Retina (tissue), 1 donor: ENCODE results near the gene FAM193A.
"Not testable (repeated sequence)": the region's sequence is repeated elsewhere in the genome, so short reads cannot be mapped to it uniquely, and the experiment has no call there.

Source experiments
- DNase-seq: peaks from one replicate; pipeline ENCODE4 v3.0.0-alpha.2; 2016

The FAM193A gene

GRCh38 chr4:2515830-2516550 is 20.5 kb upstream of the FAM193A start:
- DNase-seq = no peak

GRCh38 chr4:2516635-2517034 is 19.8 kb upstream of the FAM193A start:
- no peak for DNase-seq

- DNase-seq = no peak
Observed at GRCh38 chr4:2526559-2526958, 9.9 kb upstream of the FAM193A start.

GRCh38 chr4:2534904-2535375 is 1.5 kb upstream of the FAM193A start:
- DNase-seq = no peak

DNA sequence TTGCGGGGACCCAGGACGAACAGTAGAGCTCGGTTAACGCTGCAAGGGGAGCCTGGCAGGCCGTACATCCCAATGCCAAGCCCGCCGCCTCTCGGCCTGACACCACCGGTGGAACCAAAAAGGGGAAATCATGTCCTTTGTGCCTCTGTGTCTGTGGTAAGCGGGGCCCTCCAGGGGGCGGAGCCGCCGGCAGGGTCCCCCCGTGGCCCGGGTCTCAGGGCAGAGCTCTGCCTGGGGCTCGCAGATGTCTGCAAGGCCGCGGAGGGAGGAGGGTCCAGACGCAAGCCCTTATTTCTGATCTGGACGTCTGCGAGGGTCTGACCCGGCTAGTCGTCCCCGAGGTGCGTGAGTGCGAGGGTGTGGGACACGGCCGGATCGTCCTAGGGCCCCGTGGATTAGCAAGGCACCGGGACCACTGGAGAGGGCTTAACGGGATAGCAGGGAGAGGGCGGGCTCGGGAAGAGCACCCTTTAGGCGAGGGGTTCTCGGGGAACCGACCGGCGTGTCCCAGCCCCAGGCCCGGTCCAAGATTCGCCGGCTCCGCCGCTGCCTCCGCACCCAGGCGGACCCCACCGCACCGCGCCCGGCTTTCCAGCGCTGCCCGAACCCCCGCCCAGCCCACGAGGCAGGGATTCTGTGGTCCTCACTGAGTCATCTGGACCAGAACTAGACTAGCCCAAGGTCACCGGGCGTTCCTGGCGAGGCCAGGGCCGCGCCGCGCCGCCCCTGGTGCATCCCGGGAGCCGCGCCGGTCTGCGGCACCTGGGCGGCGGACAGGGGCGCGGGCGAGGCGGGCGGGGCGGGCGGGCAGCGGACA is 863 bp upstream of the FAM193A start:
- DNase-seq = peak; percentile 90

DNA sequence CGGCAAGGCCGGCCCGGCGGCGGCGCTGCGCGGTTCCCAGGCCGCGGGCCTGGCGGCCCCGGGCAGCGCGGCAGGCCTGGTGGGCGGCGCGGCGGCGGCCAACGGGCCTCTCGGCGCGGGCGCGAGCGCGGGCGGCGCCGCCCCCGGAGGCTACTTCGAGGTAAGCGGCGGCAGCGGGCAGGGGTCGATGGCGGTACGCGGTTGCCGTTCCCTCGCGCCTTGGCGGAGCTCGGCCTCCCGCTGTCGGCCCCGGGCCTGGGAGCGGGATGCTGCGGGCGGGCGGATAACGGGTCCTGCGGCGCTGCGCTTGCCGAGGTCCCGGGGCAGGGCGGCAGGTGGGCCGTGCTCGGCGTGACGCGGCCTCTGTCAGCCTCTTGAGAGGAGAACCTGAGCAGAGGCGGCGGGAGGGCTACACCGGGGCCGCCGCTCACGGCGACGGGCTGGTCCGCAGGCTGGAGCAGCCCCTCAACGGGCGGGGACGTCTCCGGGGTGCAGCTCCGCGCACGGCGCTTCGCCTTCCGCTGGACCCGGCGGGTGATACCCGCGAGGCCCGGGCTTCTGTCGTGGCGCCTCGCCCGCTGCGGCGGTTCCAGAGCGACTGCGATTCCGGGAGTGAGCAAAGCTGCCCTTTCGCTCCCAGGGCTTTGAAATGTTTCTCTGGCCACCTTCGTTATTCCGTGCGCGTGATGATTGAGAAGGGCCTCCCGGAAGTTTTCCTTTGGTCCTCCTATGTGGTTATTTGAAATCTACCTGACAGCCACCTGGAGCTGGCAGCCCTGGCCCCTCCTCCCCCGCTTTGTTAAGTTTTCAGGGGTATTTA is 774 bp downstream of the FAM193A start:
- DNase-seq = peak; percentile 84

DNA sequence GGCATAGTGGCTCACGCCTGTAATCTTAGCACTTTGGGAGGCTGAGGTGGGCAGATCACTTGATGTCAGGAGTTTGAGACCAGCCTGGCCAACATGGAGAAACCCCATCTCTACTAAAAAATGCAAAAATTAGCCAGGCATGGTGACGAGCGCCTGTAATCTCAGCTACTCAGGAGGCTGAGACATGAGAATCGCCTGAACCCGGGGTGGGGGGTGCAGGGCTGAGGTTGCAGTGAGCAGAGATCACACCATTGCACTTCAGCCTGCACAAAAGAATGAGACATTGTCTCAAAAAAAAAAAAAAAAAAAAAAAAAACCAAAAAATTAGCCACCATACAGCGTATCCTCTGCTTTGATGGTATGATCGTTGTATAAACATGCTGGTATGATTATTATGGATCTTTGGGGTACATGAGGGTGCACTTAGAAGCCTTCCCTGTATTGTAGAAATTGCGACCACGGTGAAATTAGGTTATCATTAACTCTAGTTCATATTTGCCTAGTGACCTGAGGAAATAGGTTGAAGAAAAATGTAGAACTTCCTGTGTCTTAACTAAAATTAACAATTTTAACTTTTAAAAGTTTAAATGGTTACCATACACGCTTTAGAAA is 7.2 kb downstream of the FAM193A start:
- not testable (repeated sequence) for DNase-seq

DNA sequence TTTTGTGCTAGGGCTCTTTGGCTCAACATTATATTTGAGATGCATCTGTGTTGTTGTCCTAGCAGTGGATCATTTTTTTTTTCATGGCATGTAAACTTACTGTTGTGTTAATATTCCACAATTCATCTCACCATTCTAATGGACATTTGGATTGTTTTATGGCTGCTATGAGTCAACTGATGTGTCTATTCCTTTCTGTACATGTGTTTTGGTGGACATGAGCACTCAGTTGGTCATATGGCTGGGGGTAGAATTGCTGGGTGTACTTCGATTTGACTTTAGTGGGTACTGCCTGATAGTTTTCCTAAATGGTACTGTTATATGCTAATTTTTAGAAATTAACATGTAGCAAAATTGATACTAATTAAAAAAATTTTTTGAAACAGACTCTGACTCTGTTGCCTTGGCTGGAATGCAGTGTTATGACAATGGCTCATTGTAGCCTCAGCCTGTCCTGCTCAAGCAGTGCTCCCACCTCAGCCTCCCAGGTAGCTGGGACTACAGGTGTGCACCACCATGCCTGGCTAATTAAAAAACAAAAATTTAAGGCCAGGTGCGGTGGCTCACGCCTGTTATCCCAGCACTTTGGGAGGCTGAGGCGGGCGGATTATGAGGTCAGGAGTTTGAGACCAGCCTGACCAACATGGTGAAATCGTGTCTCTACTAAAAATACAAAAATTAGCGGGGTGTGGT is 9.0 kb downstream of the FAM193A start:
- DNase-seq = no peak

GRCh38 chr4:2546286-2546823 is 9.9 kb downstream of the FAM193A start:
- DNase-seq = no peak

GRCh38 chr4:2546961-2547691 is 10.7 kb downstream of the FAM193A start:
- not testable (repeated sequence) for DNase-seq

- no peak for DNase-seq
Observed at GRCh38 chr4:2551118-2551517, 14.7 kb downstream of the FAM193A start.

DNA sequence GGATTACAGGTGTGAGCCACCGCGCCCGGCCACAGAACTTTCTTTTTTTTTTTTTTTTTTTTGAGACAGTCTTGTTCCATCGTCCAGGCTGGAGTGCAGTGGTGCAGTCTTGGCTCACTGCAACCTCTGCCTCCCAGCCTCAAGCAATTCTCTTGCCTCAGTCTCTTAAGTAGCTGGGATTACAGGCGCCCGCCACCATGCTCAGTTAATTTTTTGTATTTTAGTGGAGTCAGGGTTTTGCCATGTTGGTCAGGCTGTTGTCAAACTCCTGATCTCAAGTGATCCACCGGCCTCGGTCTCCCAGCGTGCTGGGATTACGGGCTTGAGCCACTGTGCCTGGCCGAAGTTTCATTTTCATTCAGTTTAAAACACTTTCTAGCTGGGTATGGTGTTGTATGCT is 16.4 kb downstream of the FAM193A start:
- no peak for DNase-seq

DNA sequence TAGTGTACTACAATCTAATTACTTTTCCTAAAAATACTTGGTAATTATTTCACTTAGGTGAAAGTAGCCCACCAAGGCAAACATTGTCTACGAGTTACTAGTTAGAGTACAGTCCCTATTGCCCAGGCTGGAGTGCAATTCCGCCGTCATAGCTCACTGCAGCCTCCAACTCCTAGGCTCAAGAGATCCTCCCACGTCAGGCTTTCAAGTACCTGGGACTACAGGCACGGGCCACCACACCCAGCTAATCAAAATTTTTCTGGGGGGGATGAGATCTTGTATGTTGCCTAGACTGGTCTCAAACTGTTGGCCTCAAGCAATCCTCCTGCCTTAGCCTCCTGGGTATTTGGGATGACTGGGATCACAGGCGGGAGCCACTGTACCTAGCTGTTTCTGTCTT is 21.9 kb downstream of the FAM193A start:
- no peak for DNase-seq

GRCh38 chr4:2560167-2560566 is 23.7 kb downstream of the FAM193A start:
- DNase-seq = no peak

DNA sequence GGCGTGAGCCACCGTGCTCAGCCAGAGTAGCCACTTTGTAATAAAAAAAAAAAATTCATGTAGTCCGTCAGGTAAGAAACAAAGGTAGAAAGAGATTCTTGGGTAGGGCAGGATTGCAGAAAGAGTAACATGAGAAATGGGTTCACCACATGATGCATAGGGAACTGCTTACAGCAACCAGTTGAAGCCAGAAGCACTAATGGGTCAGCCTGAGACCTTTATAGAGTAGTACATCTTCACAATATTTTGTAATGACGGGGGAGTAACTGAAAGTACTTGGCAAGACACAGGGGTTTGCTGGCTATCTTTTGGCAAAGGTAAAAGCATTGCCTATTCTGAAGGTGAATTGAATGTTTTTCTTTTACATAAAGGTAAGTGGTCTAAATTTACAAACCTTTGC is 29.1 kb downstream of the FAM193A start:
- DNase-seq = no peak

- no peak for DNase-seq
Observed at GRCh38 chr4:2570036-2570435, 33.6 kb downstream of the FAM193A start.

DNA sequence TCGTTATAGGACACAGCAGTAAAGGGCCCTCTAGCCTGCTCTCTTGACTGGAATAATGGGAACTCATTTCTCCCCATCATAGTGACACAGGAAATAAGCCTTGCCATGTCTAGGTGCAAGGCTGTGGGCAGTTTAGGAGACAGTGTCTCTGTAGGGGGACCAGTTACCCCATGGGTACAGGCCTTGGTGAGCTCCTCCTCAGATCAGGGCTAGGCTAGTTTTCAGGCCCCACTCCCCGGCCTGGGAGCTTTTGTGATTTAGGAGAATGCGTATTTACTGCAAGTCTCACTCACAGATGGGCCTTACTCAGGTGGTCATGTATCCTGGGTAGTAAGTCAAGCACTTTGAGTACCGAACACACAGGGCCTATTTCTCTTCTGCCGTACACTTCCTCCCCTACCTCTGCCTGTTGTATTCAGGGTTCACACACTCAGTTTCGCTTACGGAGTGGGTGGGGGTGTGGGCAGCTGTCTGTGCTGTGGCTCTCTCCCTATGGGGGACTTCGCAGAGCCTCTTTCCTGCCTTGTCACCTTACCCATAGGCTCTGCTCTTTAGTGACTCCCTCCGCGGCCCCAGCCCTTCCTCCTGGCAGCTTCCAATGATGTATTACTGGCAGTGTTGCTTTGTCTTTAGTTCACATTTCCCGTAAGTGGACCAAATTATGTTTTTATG is 34.2 kb downstream of the FAM193A start:
- DNase-seq = no peak

DNA sequence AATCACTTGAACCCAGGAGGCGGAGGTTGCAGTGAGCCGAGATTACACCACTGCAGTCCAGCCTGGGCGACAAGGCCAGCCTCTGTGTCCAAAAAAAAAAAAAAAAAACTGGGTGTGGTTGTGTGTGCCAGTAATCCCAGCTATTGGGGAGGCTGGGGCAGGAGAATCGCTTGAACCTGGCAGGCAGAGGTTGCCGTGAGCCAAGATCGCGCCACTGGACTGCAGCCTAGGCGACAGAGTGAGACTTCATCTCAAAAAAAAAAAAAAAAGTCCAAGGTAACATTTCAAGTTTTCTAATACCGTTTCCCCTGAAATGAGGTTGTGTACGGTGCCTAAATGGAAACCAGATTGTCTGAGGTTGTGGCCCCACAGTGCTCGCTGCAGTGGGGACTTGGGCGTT is 35.6 kb downstream of the FAM193A start:
- no peak for DNase-seq

DNA sequence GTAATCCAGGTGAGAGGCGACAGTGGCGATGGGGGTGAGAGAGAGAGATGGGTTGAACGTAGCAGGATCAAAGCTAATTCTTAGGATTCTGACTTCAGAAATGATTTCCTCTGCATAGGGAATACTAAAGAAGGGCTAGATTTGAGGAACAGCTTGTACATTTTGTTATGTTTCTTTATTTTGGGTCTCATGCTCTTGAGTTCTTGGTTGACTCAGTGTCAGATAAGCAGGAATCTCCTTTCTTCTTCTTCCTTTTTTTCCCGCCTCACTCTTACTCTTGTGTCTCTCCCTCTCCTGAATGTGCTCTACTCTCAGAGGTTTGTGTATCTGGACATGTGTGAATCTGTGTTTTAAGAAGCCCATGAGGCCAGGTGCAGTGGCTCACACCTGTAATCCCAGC is 36.4 kb downstream of the FAM193A start:
- DNase-seq = no peak

DNA sequence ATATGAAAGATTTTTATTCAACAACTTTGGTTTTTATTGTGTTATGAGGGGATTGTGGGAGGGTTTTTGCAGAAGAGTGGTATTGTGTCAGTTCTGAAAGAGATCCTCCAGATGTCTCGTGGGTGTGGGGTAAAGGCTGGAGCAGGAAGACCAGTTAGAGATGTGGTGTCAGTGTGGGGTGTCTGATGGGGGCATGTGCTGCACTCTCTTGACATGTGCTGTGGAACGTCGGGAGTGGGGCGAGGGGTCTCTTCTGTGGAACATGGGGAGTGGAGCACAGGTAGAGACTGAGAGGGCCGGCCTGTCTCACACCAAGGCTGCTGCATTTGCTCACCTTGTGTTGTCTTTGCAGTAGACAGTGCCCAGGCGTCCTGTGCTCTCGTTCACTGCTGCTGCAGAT is 37.6 kb downstream of the FAM193A start:
- DNase-seq = no peak

- DNase-seq = no peak
Observed at GRCh38 chr4:2574863-2575262, 38.4 kb downstream of the FAM193A start.
